K562 (cell line): ENCODE results near the gene OR2V2. TPM values are rescaled to one million over a fixed set of nuclear protein-coding genes. Genes with fewer than 3 reads are reported as not detected.

Experiments
- CHD7 ChIP-seq: fragments of 200-600 bp; sonication (generic); IDR thresholded peaks from one replicate; pipeline ENCODE4 v1.6.1; 2012; ENCODE audit warnings: mild to moderate bottlenecking, low read depth, low read length, inconsistent platforms
- FOXP1 ChIP-seq: sonication (generic); formaldehyde crosslinking; IDR thresholded peaks from 2 replicates; pipeline ENCODE4 v1.8.0; 2022; ENCODE audit warnings: mild to moderate bottlenecking, missing genetic modification reagents
- HIVEP1 ChIP-seq: fragments of 250-450 bp; sonication (Bioruptor Pico); IDR thresholded peaks from 2 replicates; pipeline ENCODE4 v1.4.0; 2020; ENCODE audit warnings: mild to moderate bottlenecking
- JUND ChIP-seq, 2 experiments: IDR thresholded peaks; 2 replicates in 1 of 2; 3 replicates in 1 of 2; pipeline ENCODE4 v1.6.1; 2011; ENCODE audit warnings: borderline replicate concordance in 2 of 2, low read depth in 2 of 2, low read length in 2 of 2, improper control_type of control experiment in 1 of 2, missing biosample characterization in 1 of 2, missing genetic modification characterization in 1 of 2, missing genetic modification reagents in 1 of 2
- KHSRP ChIP-seq: fragments of 450-650 bp; IDR thresholded peaks from 2 replicates; pipeline ENCODE4 v1.6.1; 2017
- MYNN ChIP-seq, 2 experiments: sonication (generic); formaldehyde crosslinking in 1 of 2; IDR thresholded peaks; 2 replicates each; pipeline versions ENCODE4 v1.5.0 to v1.6.1; 2016 to 2020; ENCODE audit warnings: antibody characterized with exemption in 1 of 2, missing genetic modification reagents in 1 of 2
- NCOA6 ChIP-seq: fragments of 450-650 bp; IDR thresholded peaks from 2 replicates; pipeline ENCODE4 v1.6.1; 2017; ENCODE audit warnings: mild to moderate bottlenecking
- NR4A1 ChIP-seq, 2 experiments: fragments of 250-450 bp in 1 of 2; fragments of 450-650 bp in 1 of 2; sonication (Bioruptor Pico) in 1 of 2; IDR thresholded peaks; 2 replicates each; pipeline versions ENCODE4 v1.4.0 to v1.6.1; 2016 to 2020; ENCODE audit warnings: mild to moderate bottlenecking in 2 of 2, missing compliant biosample characterization in 1 of 2, missing genetic modification characterization in 1 of 2, moderate library complexity in 1 of 2
- THRB ChIP-seq: fragments of 450-650 bp; formaldehyde crosslinking; conservative IDR thresholded peaks from 2 replicates; pipeline ENCODE4 v1.4.0; 2022; ENCODE audit warnings: mild to moderate bottlenecking, missing genetic modification characterization
- ZNF224 ChIP-seq: sonication (generic); formaldehyde crosslinking; IDR thresholded peaks from 2 replicates; pipeline ENCODE4 v1.8.0; 2022; ENCODE audit warnings: mild to moderate bottlenecking, missing genetic modification reagents
- ZNF280B ChIP-seq: fragments of 250-450 bp; sonication (Bioruptor Pico); IDR thresholded peaks from 2 replicates; pipeline ENCODE4 v1.5.1; 2021; ENCODE audit warnings: mild to moderate bottlenecking
- ZNF311 ChIP-seq: fragments of 250-450 bp; sonication (Bioruptor Pico); IDR thresholded peaks from 2 replicates; pipeline ENCODE4 v1.4.0; 2020; ENCODE audit warnings: mild to moderate bottlenecking, moderate library complexity
- polyA plus RNA-seq, 8 experiments: library from polyadenylated mRNA; depleted of rRNA in 4 of 8; stranded (reverse) in 5 of 8; unstranded in 3 of 8; fragments of >200 nt; fragmentation: Nextera tagmentation in 2 of 8; fragmentation: Illumina TruSeq in 1 of 8; extraction: Ambion mirVana in 2 of 8; extraction: Trizol in 1 of 8; gene quantifications; 2 replicates each; pipeline versions ENCODE4 v1.2.1 to v1.2.3, GENCODE V29; 2011 to 2014; ENCODE audit warnings: inconsistent platforms in 1 of 8, missing spikeins in 1 of 8
- total RNA-seq, 7 experiments: library from RNA; depleted of rRNA in 6 of 7; stranded (reverse); fragments of >200 nt in 6 of 7; fragmentation: Illumina TruSeq in 2 of 7; extraction: Trizol in 2 of 7; gene quantifications; 2 replicates each; pipeline versions ENCODE4 v1.2.1 to v1.2.3, GENCODE V29; 2011 to 2021; ENCODE audit warnings: low replicate concordance in 1 of 7

OR2V2 gene
- total and polyA plus RNA-seq, 9 of the 15 experiments (the other 6 are each of a cell fraction or from before 2014, with no cell fraction given) = 0.01 TPM; not detected in 8

GRCh38 chr5:181163487-181164075, 16.2 kb downstream of the OR2V2 start (continued):
- TF ChIP-seq CHD7 (no peak), JUND (IDR thresholded peaks at IDR 0.05; ENCODE audit: borderline replicate concordance, low read depth, low read length) (no peak), JUND (tag; IDR thresholded peaks at IDR 0.05; ENCODE audit: borderline replicate concordance, low read depth, low read length) (peak; percentile 13; the same call in 1 of the 3 replicates), HIVEP1 (CRISPR knock-in tag) (0 out of 2 replicates have a peak, but pooled peaks have one; percentile 20), ZNF311 (CRISPR knock-in tag) (no peak), THRB (CRISPR knock-in tag) (peak; percentile 87), MYNN (IDR thresholded peaks at IDR 0.05) (no peak), MYNN (CRISPR knock-in tag; IDR thresholded peaks at IDR 0.05) (no peak), ZNF224 (no peak), KHSRP (no peak), ZNF280B (CRISPR knock-in tag) (no peak), NCOA6 (peak; percentile 50; the same call in 1 of the 2 replicates), NR4A1 (CRISPR knock-in tag; IDR thresholded peaks at IDR 0.05) (no peak), NR4A1 (tag; IDR thresholded peaks at IDR 0.05) (peak; percentile 83), FOXP1 (CRISPR knock-in tag) (no peak)
